Globus pallidus (tissue), 1 donor: ENCODE results near the gene DEFB114.
"Not testable (repeated sequence)": the region's sequence is repeated elsewhere in the genome, so short reads cannot be mapped to it uniquely, and the experiment has no call there.

Experiments
- DNase-seq: peaks from one replicate; pipeline ENCODE4 v3.0.0-alpha.2; 2015; ENCODE audit warnings: low spot score

The DEFB114 gene

GRCh38 chr6:49964064-49964463 lies at the start of gene DEFB114:
DEFB114 (minus strand) TSS chr6:49964164; CDS start chr6:49964105, 59 bp downstream.
- DNase-seq, result no peak

GRCh38 chr6:50007819-50008218 lies 43.9 kb upstream of the DEFB114 start:
- DNase-seq, result no peak

GRCh38 chr6:50003139-50003538 lies 39.2 kb upstream of the DEFB114 start:
- no peak for DNase-seq

GRCh38 chr6:49995278-49995677 lies 31.3 kb upstream of the DEFB114 start:
- DNase-seq, result no peak

GRCh38 chr6:49988900-49989299 lies 24.9 kb upstream of the DEFB114 start:
- DNase-seq, result no peak

- DNase-seq, result no peak
Measured at GRCh38 chr6:49987749-49988148, 23.8 kb upstream of the DEFB114 start.

- no peak for DNase-seq
Measured at GRCh38 chr6:49986551-49986950, 22.6 kb upstream of the DEFB114 start.

- DNase-seq, result no peak
Measured at GRCh38 chr6:49982046-49982445, 18.1 kb upstream of the DEFB114 start.

- DNase-seq, result no peak
Measured at GRCh38 chr6:49980898-49981297, 16.9 kb upstream of the DEFB114 start.

- no peak for DNase-seq
Measured at GRCh38 chr6:49979584-49979983, 15.6 kb upstream of the DEFB114 start.

GRCh38 chr6:49978332-49979226 lies 14.6 kb upstream of the DEFB114 start:
- no peak for DNase-seq

- DNase-seq, result no peak
Measured at GRCh38 chr6:49969605-49970004, 5.6 kb upstream of the DEFB114 start, which contains the start of gene DEFB113. DEFB113 (minus strand) TSS chr6:49969625; CDS start chr6:49969625, 0 bp downstream.

GRCh38 chr6:49966823-49967222 lies 2.9 kb upstream of the DEFB114 start:
- DNase-seq, result no peak

GRCh38 chr6:49966334-49966733 lies 2.4 kb upstream of the DEFB114 start:
- DNase-seq, result no peak

GRCh38 chr6:49958180-49958579 lies 5.8 kb downstream of the DEFB114 start:
- no peak for DNase-seq

- DNase-seq, result no peak
Measured at GRCh38 chr6:49955847-49956246, 8.1 kb downstream of the DEFB114 start.

- DNase-seq, result no peak
Measured at GRCh38 chr6:49951926-49952325, 12.0 kb downstream of the DEFB114 start.

- no peak for DNase-seq
Measured at GRCh38 chr6:49950415-49950751, 13.6 kb downstream of the DEFB114 start.

- DNase-seq, result no peak
Measured at GRCh38 chr6:49949062-49949461, 14.9 kb downstream of the DEFB114 start.

GRCh38 chr6:49946835-49947234 lies 17.1 kb downstream of the DEFB114 start:
- DNase-seq, result no peak

GRCh38 chr6:49944068-49944467 lies 19.9 kb downstream of the DEFB114 start:
- not testable (repeated sequence) for DNase-seq

- no peak for DNase-seq
Measured at GRCh38 chr6:49939993-49940498, 23.9 kb downstream of the DEFB114 start.

- DNase-seq, result no peak
Measured at GRCh38 chr6:49937811-49938210, 26.2 kb downstream of the DEFB114 start.

- DNase-seq, result no peak
Measured at GRCh38 chr6:49937017-49937416, 26.9 kb downstream of the DEFB114 start.
